Measurements from ENCODE around the gene NDUFAF7.

GRCh38 chr2:37284381-37284780 lies 52.9 kb downstream of the NDUFAF7 start:
- TF ChIP-seq, protein P1, sequence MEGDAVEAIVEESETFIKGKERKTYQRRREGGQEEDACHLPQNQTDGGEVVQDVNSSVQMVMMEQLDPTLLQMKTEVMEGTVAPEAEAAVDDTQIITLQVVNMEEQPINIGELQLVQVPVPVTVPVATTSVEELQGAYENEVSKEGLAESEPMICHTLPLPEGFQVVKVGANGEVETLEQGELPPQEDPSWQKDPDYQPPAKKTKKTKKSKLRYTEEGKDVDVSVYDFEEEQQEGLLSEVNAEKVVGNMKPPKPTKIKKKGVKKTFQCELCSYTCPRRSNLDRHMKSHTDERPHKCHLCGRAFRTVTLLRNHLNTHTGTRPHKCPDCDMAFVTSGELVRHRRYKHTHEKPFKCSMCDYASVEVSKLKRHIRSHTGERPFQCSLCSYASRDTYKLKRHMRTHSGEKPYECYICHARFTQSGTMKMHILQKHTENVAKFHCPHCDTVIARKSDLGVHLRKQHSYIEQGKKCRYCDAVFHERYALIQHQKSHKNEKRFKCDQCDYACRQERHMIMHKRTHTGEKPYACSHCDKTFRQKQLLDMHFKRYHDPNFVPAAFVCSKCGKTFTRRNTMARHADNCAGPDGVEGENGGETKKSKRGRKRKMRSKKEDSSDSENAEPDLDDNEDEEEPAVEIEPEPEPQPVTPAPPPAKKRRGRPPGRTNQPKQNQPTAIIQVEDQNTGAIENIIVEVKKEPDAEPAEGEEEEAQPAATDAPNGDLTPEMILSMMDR (conservative IDR thresholded peaks at IDR 0.05), result no peak
- TF ChIP-seq ZFX (IDR thresholded peaks at IDR 0.05), result no peak
